Activated CD8-positive, alpha-beta memory T cell treated with anti-CD3 and anti-CD28 coated beads for 1 hour (primary cell): ENCODE results near the gene ATOSB.

Experiments
- DNase-seq, 2 donors: peaks; one replicate each; pipeline ENCODE4 v3.0.0-alpha.2; 2020; ENCODE audit warnings: low read depth in 1 of 2; ENCODE audit errors: extremely low read depth in 1 of 2

Gene ATOSB

DNA sequence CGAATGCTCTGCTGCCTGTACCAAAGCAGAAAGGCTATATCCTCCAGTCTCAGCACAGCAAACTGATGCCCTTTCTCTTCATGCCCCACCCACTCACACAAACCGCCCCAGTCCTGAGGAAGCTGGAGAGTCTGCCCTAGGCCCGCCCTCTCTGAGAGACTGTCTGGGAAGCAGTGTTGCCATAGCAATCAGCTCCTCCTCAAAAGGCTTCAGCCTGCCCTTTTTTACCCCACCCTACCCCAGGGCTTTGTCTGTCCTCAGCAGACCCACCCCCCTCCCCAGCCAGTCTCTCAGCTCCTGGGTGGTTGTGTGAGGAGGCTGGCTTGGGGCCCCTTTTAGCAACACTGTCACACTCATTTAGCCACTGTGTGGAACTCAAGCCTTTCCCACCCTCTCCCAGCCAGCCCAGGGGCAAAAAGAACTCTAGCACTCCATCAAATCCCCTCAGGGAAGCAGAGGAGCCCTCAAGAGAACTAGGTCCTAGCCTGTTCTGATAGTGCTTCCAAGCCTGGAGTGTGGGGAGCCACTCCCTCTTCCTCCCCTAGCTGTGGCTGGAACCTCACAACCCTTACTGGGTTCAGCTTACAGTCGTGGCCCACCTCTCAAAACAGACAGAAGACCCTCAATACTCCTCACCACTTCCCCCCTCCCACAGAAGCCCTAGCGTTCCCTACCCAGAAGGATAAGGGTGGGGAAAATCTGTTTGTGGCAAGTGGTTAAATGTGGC is 1.4 kb downstream of the ATOSB start:
- peak; percentile 33 to 45 for DNase-seq

- DNase-seq: no peak
Measured at GRCh38 chr9:35112257-35113020, 3.2 kb downstream of the ATOSB start.

GRCh38 chr9:35111001-35111933 is 4.4 kb downstream of the ATOSB start:
- DNase-seq: peak; percentile 91 to 93

- DNase-seq: no peak
Measured at GRCh38 chr9:35110327-35110761, 5.3 kb downstream of the ATOSB start.

DNA sequence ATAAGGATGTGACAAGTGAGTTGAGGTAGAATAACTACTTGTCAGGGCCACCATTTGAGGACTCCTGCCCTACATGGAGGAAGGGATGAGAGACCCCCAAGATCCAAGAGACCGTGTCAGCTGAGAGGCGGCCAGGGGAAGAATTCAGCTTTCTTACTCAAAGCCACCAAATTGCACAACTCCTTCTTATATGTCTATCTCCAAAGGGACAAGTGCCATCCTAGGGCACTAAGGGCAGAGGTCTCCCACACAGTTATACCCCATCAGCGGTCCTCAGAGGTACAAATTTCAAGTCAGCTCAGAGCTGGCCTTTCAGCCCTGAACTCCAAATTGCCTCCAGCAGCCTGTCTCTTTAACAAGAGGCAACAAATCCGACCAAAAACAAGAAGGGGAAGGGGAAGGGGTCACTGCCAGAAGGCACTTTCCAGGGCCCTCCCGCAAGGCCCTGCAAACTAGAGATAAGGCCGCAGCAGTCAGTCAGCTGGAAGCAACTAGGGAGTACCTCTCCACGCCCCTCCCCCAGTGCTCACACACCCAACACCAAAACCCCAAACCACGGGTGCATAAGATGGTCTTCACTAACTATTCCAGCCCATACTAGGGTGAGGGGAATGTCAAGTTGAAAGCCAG is 6.6 kb downstream of the ATOSB start:
- no peak for DNase-seq

- DNase-seq: no peak
Measured at GRCh38 chr9:35108461-35108860, 7.2 kb downstream of the ATOSB start.

DNA sequence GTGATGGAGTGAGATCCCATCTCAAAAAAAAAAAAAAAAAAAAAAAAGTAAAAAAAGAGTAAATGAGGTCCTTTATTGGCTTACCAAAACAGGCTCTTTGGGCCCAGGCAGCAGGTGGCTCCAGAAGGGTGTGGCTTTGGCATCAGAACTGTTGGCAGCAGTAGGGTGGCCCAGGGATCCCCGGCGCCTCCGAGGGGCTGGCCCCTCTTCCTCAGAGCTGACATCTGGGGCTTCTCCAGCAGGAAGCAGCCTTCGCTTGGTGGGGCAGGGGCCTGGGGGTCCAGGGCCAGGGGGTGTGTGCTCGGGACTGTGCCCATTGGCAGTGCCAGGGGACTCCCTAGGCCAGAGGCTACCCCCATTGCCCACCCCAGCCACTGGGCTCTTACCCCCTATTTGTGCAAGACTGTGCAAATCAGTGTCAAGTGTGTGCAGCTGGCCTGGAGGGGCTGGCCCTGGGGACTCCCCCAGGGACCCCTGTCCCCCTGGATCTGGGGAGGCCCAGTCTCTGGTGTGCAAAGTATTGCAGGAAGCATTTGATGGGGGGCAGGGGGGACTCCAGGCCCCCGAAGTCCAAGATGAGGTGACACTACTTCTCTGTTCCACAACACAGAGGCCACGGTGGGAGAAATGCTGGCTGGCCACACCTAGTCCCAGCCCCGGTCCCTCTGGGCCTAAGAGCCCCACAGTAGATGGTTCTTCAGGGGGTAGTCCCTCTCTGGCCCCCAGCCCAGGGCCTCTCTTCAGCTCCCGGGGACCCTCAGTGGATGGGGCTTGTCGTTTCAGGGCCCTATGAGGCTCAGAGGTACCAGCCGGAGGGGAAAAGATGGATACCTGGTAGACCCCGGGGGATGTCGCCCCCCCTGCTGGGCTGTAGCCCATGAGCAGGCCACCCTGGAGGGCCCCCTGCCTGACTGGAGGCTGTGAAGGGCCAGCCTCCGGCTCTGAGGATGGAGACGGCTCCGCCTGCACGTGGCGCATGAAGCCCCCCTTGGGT is 8.1 kb downstream of the ATOSB start:
- no peak for DNase-seq

GRCh38 chr9:35106343-35106730 is 9.3 kb downstream of the ATOSB start:
- DNase-seq: no peak

DNA sequence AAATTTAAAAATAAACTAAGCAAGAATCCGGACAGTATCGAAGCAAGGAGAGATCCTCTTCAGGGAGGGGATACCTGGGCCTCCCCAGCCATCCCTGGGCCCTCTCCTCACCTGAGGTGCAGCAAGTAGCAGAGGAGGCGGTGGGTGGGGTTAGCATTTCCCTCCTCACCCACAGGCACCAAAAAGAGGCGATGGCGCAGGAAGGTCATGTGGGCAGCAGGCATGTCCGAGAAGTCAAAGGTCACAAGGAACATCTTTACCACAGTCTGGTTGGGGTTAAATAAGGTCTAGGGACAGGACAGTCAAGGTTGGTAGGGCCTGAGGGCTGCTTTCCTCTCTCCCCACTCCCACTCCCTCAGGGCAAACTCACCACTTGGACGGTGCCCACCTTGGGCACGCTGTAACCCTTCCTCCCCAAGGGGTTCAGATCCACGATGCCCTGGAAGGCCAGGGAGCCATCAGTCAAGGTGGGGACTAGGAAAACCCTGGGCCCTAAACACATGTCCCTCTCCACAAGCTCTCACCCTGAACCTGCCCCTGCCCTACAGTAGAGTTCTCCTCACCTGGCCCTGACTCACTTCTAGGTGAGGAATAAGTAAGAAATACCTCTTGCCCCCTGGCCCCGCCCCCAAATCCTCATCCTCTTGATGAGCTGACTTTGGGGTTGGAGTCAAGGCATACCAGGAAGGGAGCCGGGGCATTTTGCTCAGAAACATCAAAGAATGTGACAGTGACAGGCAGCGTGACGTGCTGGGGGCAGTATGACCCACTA is 9.9 kb downstream of the ATOSB start:
- no peak for DNase-seq

DNA sequence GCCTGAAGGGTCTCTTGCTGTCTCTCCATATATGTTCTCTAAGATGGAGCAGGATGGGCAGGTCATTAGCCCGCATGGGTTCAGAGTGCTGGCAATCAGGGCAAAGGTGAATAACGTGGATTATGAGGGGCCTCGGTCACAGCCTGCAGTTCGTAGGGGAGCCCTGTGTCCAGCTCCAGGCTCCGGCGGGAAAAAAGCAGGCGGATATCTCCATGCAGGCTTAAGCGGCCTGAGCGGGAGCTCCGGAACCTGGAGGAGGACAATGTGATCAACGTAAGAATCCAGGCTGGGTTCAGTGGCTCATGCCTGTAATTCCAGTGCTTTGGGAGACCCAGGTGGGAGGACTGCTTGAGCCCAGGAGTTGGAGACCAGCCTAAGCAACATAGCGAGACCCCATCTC is 10.5 kb downstream of the ATOSB start:
- no peak for DNase-seq

DNA sequence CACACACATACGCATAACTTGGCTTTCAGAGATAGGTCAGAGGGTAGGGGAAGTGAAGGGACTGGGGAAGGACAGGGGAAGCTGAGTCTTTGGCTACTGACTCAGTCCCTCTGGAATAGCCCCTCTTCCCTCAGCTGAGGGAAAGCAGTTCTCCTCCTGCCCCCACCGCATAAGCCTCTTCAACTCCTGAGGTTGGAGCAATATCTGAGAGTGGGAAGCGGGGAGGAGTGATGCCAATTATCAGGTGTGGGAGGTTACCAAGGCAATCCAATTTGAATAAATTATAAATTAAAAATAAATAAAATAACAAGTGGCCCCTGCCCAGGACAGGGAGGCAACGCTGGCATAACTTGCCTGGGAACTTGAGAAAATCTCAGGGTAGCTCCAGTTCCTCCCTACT is 11.1 kb downstream of the ATOSB start:
- no peak for DNase-seq

- no peak for DNase-seq
Measured at GRCh38 chr9:35103660-35104191, 11.9 kb downstream of the ATOSB start.

- peak; percentile 80 to 84 for DNase-seq
Measured at GRCh38 chr9:35102769-35103659, 12.6 kb downstream of the ATOSB start, which contains the start of gene STOML2. Gene STOML2, minus strand, starts transcription at chr9:35103131. Its CDS starts 37 bp downstream, at chr9:35103094.

- DNase-seq: no peak
Measured at GRCh38 chr9:35102465-35102768, 13.2 kb downstream of the ATOSB start.

DNA sequence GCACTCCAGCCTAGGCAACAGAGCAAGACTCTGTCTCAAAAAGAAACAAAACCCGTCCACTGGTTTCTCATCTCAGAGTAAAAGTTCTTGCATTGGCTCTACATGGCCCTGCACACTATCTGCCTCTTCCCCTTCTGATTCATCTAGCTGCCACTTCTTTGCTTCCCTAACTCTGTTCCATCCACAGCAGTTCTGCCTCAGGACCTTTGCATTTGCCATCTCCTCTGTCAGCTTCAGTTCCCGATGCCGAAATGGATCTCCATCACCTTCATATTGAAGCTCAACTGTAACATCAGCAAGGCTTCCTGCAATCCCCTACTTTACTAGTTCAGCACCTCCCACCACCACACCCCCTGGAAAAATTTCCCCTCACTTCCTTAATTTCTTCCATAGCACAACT is 18.1 kb downstream of the ATOSB start:
- no peak for DNase-seq

DNA sequence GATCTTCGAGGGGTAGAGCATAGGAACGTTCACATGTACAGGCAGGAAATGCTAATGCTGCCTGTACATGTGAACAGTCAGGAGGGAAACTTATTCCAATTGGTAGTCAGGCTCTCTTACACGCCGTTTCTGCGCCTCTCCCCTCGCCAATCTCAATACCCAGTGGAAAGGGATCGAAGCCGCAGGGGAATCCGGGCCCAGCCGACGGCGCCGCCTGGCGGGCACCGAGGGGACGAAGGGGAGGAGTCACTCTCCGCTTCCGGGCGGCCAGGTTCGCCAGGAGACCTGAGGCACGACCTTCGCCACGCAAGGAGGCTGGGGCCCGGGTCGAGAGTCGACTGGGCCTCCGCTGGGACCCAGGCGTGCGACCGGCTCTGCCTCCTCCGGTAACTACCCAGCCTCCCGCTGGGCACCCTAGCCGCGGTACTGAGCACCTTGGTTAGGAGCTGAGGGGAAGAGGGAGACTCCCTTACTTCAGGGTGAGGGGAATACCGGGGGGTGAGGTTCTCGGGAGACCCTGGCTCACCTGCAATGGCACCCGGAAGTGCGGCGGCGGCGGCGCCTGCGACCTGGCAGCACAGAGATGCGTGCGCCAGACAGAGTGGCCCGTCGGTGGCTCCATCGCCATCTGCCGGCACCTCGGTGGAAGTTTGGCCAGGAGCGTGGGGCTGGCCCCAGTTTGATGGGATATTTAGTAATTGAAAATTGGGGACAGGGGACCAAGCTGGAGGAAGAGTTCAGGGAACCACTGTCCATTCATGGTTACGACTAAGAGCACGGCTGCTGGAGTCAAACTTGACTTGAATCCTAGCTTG is 19.4 kb downstream of the ATOSB start, which contains the start of gene PIGO:
Gene PIGO (minus strand): TSS at position 557 of the 815 bp plus-strand sequence. CDS start 1,026 bp downstream, outside the sequence.
- DNase-seq: peak; percentile 69 to 81

DNA sequence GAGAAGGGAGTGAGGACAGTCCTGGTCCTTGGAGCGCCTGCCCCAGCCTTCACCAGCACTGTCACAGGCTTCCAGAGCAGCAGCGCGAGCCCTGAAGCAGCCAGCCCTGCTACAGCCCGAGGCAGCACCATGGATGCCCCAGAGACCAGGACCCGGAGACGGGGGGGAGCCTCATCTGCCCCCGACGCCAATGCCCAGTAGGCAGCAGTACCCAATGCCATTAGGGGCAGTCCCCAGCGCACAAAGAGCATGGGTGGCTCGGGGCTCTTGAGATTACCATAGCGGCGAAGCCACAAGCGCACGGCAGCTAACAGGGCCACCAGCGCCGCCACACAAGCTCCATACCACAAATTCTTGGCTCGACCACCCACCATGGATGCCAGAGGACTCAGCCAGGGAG is 24.1 kb downstream of the ATOSB start:
- DNase-seq: no peak
